ACC112 (cell line): ENCODE results near the gene SH2D4B.
"Not testable (repeated sequence)": the region's sequence is repeated elsewhere in the genome, so short reads cannot be mapped to it uniquely, and the experiment has no call there.

ENCODE experiments used
- H2AFZ ChIP-seq: fragments of 200-600 bp; sonication (generic); one replicate; pipeline ENCODE4 v1.6.0; 2017; ENCODE audit warnings: antibody characterized with exemption, low read length; ENCODE audit not compliant: unreplicated experiment
- H3K27ac ChIP-seq: fragments of 200-600 bp; sonication (generic); 2 replicates; pipeline ENCODE4 v1.5.1; 2014; ENCODE audit warnings: low read depth, mild to moderate bottlenecking, antibody characterized with exemption, low read length, moderate library complexity
- H3K27me3 ChIP-seq: fragments of 200-600 bp; sonication (generic); 2 replicates; pipeline ENCODE4 v1.6.1; 2014; ENCODE audit warnings: mild to moderate bottlenecking, antibody characterized with exemption, low read length, moderate library complexity, mixed read lengths; ENCODE audit not compliant: insufficient read depth
- H3K36me3 ChIP-seq: fragments of 200-600 bp; sonication (generic); 2 replicates; pipeline ENCODE4 v1.6.1; 2016; ENCODE audit warnings: mild to moderate bottlenecking, antibody characterized with exemption, low read length, moderate library complexity, mixed read lengths; ENCODE audit not compliant: insufficient read depth
- H3K4me1 ChIP-seq: fragments of 200-600 bp; sonication (generic); one replicate; pipeline ENCODE4 v1.6.1; 2016; ENCODE audit warnings: low read length, mixed read lengths; ENCODE audit not compliant: insufficient read depth, unreplicated experiment, control insufficient read depth
- H3K4me3 ChIP-seq: fragments of 200-600 bp; sonication (generic); 2 replicates; pipeline ENCODE4 v1.5.1; 2014; ENCODE audit warnings: mild to moderate bottlenecking, low read depth, low read length
- H3K79me2 ChIP-seq: fragments of 200-600 bp; sonication (generic); one replicate; pipeline ENCODE4 v1.6.0; 2016; ENCODE audit warnings: low read length; ENCODE audit not compliant: control insufficient read depth, unreplicated experiment, insufficient read depth

SH2D4B gene

GRCh38 chr10:80537086-80537735 lies 491 bp upstream of the SH2D4B start:
- Histone ChIP-seq H3K4me1 (no peaks in the 10 kb centered on the region), H3K4me3 (no peak overlapping the region), H2AFZ (no peak overlapping the region), H3K27ac (no peak overlapping the region), H3K36me3 (no peaks in the 10 kb centered on the region), H3K27me3 (peaks cover 20% of the 10 kb centered on the region), H3K79me2 (no peaks in the 10 kb centered on the region)

GRCh38 chr10:80538481-80539185 lies 931 bp downstream of the SH2D4B start:
- Histone ChIP-seq H2AFZ (no peak overlapping the region), H3K27ac (no peak overlapping the region), H3K36me3 (no peaks in the 10 kb centered on the region), H3K4me1 (no peaks in the 10 kb centered on the region), H3K27me3 (peaks cover 20% of the 10 kb centered on the region), H3K79me2 (no peaks in the 10 kb centered on the region), H3K4me3 (no peak overlapping the region)

GRCh38 chr10:80539421-80540031 lies 1.8 kb downstream of the SH2D4B start:
- no peak overlapping the region for H3K27ac ChIP-seq
- no peaks in the 10 kb centered on the region for H3K79me2 ChIP-seq
- H3K4me3 ChIP-seq, result no peak overlapping the region
- H2AFZ ChIP-seq, result no peak overlapping the region
- H3K27me3 ChIP-seq, result peaks cover 22% of the 10 kb centered on the region
- no peaks in the 10 kb centered on the region for H3K36me3 ChIP-seq
- no peaks in the 10 kb centered on the region for H3K4me1 ChIP-seq

GRCh38 chr10:80540136-80540535 lies 2.4 kb downstream of the SH2D4B start:
- no peaks in the 10 kb centered on the region for H3K36me3 ChIP-seq
- H2AFZ ChIP-seq, result no peak overlapping the region
- no peak overlapping the region for H3K27ac ChIP-seq
- no peaks in the 10 kb centered on the region for H3K79me2 ChIP-seq
- no peak overlapping the region for H3K4me3 ChIP-seq
- H3K27me3 ChIP-seq, result peaks cover 28% of the 10 kb centered on the region
- no peaks in the 10 kb centered on the region for H3K4me1 ChIP-seq

GRCh38 chr10:80540618-80540980 lies 2.9 kb downstream of the SH2D4B start:
- no peaks in the 10 kb centered on the region for H3K36me3 ChIP-seq
- no peak overlapping the region for H3K4me3 ChIP-seq

GRCh38 chr10:80540981-80541750 lies 3.5 kb downstream of the SH2D4B start:
- Histone ChIP-seq H3K36me3 (no peaks in the 10 kb centered on the region), H3K27ac (no peak overlapping the region), H2AFZ (no peak overlapping the region), H3K79me2 (no peaks in the 10 kb centered on the region), H3K27me3 (peaks cover 34% of the 10 kb centered on the region), H3K4me1 (no peaks in the 10 kb centered on the region), H3K4me3 (no peak overlapping the region)

More at GRCh38 chr10:80540618-80540980, 2.9 kb downstream of the SH2D4B start:
- Histone ChIP-seq H3K27me3 (peaks cover 32% of the 10 kb centered on the region), H2AFZ (no peak overlapping the region), H3K79me2 (no peaks in the 10 kb centered on the region), H3K4me1 (no peaks in the 10 kb centered on the region), H3K27ac (no peak overlapping the region)

GRCh38 chr10:80542053-80542452 lies 4.4 kb downstream of the SH2D4B start:
- Histone ChIP-seq H3K27me3 (peaks cover 35% of the 10 kb centered on the region), H3K79me2 (no peaks in the 10 kb centered on the region), H3K27ac (no peak overlapping the region), H3K4me3 (no peak overlapping the region), H3K36me3 (no peaks in the 10 kb centered on the region), H2AFZ (no peak overlapping the region), H3K4me1 (no peaks in the 10 kb centered on the region)

GRCh38 chr10:80542652-80543318 lies 5.1 kb downstream of the SH2D4B start:
- no peak overlapping the region for H3K27ac ChIP-seq
- no peaks in the 10 kb centered on the region for H3K4me1 ChIP-seq
- no peak overlapping the region for H2AFZ ChIP-seq
- H3K4me3 ChIP-seq, result no peak overlapping the region
- peaks cover 39% of the 10 kb centered on the region for H3K27me3 ChIP-seq
- H3K36me3 ChIP-seq, result no peaks in the 10 kb centered on the region
- no peaks in the 10 kb centered on the region for H3K79me2 ChIP-seq

GRCh38 chr10:80543319-80543672 lies 5.6 kb downstream of the SH2D4B start:
- H3K27ac ChIP-seq, H3K79me2 ChIP-seq, H2AFZ ChIP-seq, H3K4me1 ChIP-seq, H3K4me3 ChIP-seq, H3K36me3 ChIP-seq: not testable (repeated sequence)
- H3K27me3 ChIP-seq, result peaks cover 39% of the 10 kb centered on the region

- Histone ChIP-seq H3K4me3 (no peak overlapping the region), H3K27ac (no peak overlapping the region), H3K79me2 (no peaks in the 10 kb centered on the region), H2AFZ (no peak overlapping the region), H3K27me3 (peaks cover 39% of the 10 kb centered on the region), H3K4me1 (no peaks in the 10 kb centered on the region), H3K36me3 (no peaks in the 10 kb centered on the region)
Measured at GRCh38 chr10:80544316-80544953, 6.7 kb downstream of the SH2D4B start.
